GM12891 (cell line): Measurements from ENCODE around the gene SPARC.

Source experiments
- POLR2AphosphoS5 ChIP-seq: IDR thresholded peaks from 2 replicates; pipeline ENCODE4 v1.6.1; 2011; ENCODE audit warnings: low read depth, low read length, control low read depth
- TAF1 ChIP-seq: IDR thresholded peaks from 2 replicates; pipeline ENCODE4 v1.6.1; 2011; ENCODE audit warnings: low read depth, low read length, control low read depth

DNA sequence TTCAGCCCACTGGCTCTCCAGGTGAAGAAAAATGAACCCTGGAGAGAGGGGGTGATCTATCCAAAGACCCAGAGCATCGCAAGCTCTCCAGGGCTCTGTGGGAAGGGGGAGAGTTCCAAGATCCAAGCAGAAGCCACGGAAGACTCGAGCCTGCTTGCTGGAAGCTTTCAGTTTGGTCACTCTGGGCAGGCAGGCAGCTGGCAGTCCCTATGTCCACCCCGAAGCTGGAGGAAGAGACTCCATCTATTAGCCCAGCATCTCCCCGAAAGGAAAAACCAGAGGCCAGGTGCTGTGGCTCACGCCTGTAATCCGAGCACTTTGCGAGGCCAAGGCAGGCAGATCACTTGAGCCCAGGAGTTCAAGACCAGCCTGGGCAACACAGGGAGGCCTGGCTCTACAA lies 10.7 kb upstream of the SPARC start:
- no peak for TF ChIP-seq TAF1
- TF ChIP-seq POLR2AphosphoS5, result no peak
